ENCODE data around the gene FBH1.
A peak's percentile ranks its signal among the peaks of the same experiment; 100 is the strongest.
"Not testable (repeated sequence)": the region's sequence is repeated elsewhere in the genome, so short reads cannot be mapped to it uniquely, and the experiment has no call there.

The FBH1 gene

GRCh38 chr10:5889624-5890451 is at the start of gene FBH1, which contains the start of gene ANKRD16:
FBH1 (plus strand) TSS chr10:5890243; CDS start chr10:5890346, 103 bp downstream.
ANKRD16 (minus strand) TSS chr10:5889893; CDS start chr10:5889354, 539 bp downstream.
- DNase-seq = peak; percentile 99

GRCh38 chr10:5840314-5841307 is 49.4 kb upstream of the FBH1 start:
- no peak for DNase-seq

GRCh38 chr10:5841965-5842364 is 48.1 kb upstream of the FBH1 start:
- no peak for DNase-seq

GRCh38 chr10:5843686-5844344 is 46.2 kb upstream of the FBH1 start:
- DNase-seq = no peak

GRCh38 chr10:5844345-5845055 is 45.5 kb upstream of the FBH1 start:
- DNase-seq = no peak

- DNase-seq = not testable (repeated sequence)
Observed at GRCh38 chr10:5846667-5847066, 43.4 kb upstream of the FBH1 start.

GRCh38 chr10:5854131-5854475 is 35.9 kb upstream of the FBH1 start:
- DNase-seq = no peak

GRCh38 chr10:5855979-5856700 is 33.9 kb upstream of the FBH1 start:
- no peak for DNase-seq

GRCh38 chr10:5856701-5857004 is 33.4 kb upstream of the FBH1 start:
- DNase-seq = no peak

GRCh38 chr10:5858811-5859210 is 31.2 kb upstream of the FBH1 start:
- DNase-seq = no peak

- no peak for DNase-seq
Observed at GRCh38 chr10:5860066-5860465, 30.0 kb upstream of the FBH1 start.

- DNase-seq = no peak
Observed at GRCh38 chr10:5862360-5862961, 27.6 kb upstream of the FBH1 start.

- not testable (repeated sequence) for DNase-seq
Observed at GRCh38 chr10:5862981-5863685, 26.9 kb upstream of the FBH1 start.

GRCh38 chr10:5866451-5867081 is 23.5 kb upstream of the FBH1 start:
- DNase-seq = peak; percentile 36

- DNase-seq = peak; percentile 74
Observed at GRCh38 chr10:5867091-5867615, 22.9 kb upstream of the FBH1 start.

GRCh38 chr10:5868383-5868782 is 21.7 kb upstream of the FBH1 start:
- DNase-seq = not testable (repeated sequence)

GRCh38 chr10:5869156-5869555 is 20.9 kb upstream of the FBH1 start:
- DNase-seq = no peak

- no peak for DNase-seq
Observed at GRCh38 chr10:5871596-5871995, 18.4 kb upstream of the FBH1 start.

- DNase-seq = peak; percentile 90
Observed at GRCh38 chr10:5873515-5873995, 16.5 kb upstream of the FBH1 start.

All from hematopoietic multipotent progenitor cell treated with erythropoietin and hydrocortisone succinate and interleukin-3 and kit ligand, for 6 days (in vitro differentiated cells).